ENCODE data around the gene SLC10A3.
A peak's percentile ranks its signal among the peaks of the same experiment; 100 is the strongest.

SLC10A3 gene

GRCh38 chrX:154490414-154491083, at the start of gene SLC10A3:
TSS of gene SLC10A3 (minus strand) at chrX:154490629. CDS start at chrX:154488940, 1,689 bp downstream.
- DNase-seq: peak; percentile 94

- DNase-seq: no peak
These were observed 48.6 kb upstream of the SLC10A3 start for GRCh38 chrX:154539077-154539476.

GRCh38 chrX:154535892-154536291, 45.5 kb upstream of the SLC10A3 start:
- DNase-seq: no peak

- peak; percentile 91 for DNase-seq
These were observed 44.3 kb upstream of the SLC10A3 start for GRCh38 chrX:154534526-154535322.

- DNase-seq: no peak
These were observed 42.3 kb upstream of the SLC10A3 start for GRCh38 chrX:154532690-154533089.

GRCh38 chrX:154531626-154532025, 41.2 kb upstream of the SLC10A3 start:
- no peak for DNase-seq

GRCh38 chrX:154530286-154530685, 39.9 kb upstream of the SLC10A3 start:
- DNase-seq: no peak

- no peak for DNase-seq
These were observed 38.8 kb upstream of the SLC10A3 start for GRCh38 chrX:154529206-154529612.

- peak; percentile 93 for DNase-seq
These were observed 36.7 kb upstream of the SLC10A3 start for GRCh38 chrX:154526901-154527675.

- no peak for DNase-seq
These were observed 35.4 kb upstream of the SLC10A3 start for GRCh38 chrX:154525606-154526490.

GRCh38 chrX:154519389-154519788, 29.0 kb upstream of the SLC10A3 start:
- DNase-seq: no peak

GRCh38 chrX:154517101-154517781, 26.8 kb upstream of the SLC10A3 start:
- DNase-seq: no peak

GRCh38 chrX:154516656-154517100, 26.2 kb upstream of the SLC10A3 start:
- peak; percentile 73 for DNase-seq

- peak; percentile 93 for DNase-seq
These were observed 25.7 kb upstream of the SLC10A3 start, which contains the start of gene FAM3A for GRCh38 chrX:154515966-154516655. TSS of gene FAM3A (minus strand) at chrX:154516232. CDS start at chrX:154515772, 460 bp downstream.

- peak; percentile 33 for DNase-seq
These were observed 24.9 kb upstream of the SLC10A3 start for GRCh38 chrX:154515090-154515965.

- DNase-seq: no peak
These were observed 23.3 kb upstream of the SLC10A3 start for GRCh38 chrX:154513716-154514115.

GRCh38 chrX:154512879-154513553, 22.6 kb upstream of the SLC10A3 start:
- no peak for DNase-seq

- DNase-seq: no peak
These were observed 21.3 kb upstream of the SLC10A3 start for GRCh38 chrX:154511761-154512160.

- DNase-seq: no peak
These were observed 19.0 kb upstream of the SLC10A3 start for GRCh38 chrX:154509455-154509854.
